Measurements from ENCODE around the gene PEF1. TPM values are rescaled to one million over a fixed set of nuclear protein-coding genes. Genes with fewer than 3 reads are reported as not detected.

Gene PEF1, protein sequence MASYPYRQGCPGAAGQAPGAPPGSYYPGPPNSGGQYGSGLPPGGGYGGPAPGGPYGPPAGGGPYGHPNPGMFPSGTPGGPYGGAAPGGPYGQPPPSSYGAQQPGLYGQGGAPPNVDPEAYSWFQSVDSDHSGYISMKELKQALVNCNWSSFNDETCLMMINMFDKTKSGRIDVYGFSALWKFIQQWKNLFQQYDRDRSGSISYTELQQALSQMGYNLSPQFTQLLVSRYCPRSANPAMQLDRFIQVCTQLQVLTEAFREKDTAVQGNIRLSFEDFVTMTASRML
- total RNA-seq = 88.4 and 98.3 TPM in 2 replicates

DNA sequence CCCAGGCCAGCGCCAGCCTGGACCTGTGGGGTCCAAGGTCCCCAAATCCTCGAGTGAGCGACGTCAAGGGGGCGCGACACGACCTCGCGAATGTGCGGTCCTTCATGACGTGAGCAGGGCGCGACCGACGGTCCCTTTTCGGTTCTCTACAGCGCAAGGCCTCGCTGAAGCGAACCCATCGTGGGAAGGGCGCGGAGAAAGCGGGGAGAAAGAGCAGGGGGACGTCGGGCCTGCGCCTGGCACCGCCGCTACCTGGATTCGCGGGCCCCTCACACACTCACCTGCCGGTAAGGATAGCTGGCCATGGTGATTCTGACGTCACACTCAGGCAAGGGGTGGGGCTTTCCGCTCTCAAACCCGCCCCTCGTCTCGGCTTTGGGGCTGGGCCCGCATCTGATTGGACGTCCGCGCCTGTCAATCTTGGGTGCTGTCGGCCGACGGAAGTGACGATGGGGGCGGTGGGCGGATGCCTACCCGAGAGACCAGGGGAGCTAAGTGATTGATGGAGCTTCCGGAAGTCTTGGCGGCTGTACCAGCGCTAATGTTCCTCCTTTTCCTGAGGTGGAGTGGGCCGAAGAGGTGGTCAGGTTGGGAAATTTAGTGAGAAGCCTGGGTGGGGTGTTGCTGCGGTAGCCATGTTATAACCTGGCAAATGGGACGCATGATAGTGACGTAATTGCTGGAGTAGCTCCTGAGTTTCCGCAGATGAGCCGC lies at the start of gene PEF1:
TSS of gene PEF1 (minus strand) at position 317 of the 714 bp plus-strand sequence. CDS start at position 305, 12 bp downstream.

DNA sequence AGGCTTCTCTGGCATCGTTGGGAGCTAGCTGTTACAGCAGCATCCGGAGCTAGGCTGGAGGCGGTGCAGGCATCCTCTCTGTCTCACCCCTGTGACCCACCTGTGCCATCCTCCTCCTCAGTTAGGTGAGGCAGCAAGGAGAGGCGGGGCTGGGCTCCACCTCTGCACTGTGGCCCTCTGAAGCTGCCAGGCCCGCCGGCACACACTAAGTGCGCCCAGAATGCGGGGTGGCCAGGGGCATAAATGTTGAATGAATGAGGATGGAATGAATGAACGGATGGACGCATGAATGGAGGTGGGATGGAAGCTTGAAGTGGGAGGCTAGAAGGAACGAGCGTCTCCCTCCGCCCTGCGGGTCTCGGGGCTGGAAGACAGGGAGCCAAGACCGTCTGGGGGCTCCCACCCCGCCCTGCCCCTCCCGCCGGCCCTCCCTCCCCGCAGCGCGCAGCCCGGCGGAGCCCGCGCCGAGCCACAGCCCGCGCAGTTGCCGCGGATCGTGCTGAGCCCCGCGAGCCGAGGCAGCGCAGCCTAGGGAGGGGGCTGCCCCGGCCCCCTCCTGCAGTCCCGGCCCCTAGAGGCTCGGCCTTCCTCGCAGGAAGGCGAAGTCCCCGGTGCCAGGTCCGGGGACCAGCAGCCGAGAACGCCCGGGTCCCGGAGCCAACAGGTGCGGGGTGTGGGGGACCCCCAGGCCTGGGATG lies 27.3 kb downstream of the PEF1 start, which contains the start of gene HCRTR1:
TSS of gene HCRTR1 (plus strand) at position 472 of the 698 bp plus-strand sequence. CDS start 1,504 bp downstream, outside the sequence.

Other genes starting within 250 kb of the PEF1 start
- 49.3 and 54.5 TPM in 2 replicates for gene SERINC2, start 231.7 kb downstream of the PEF1 start, total RNA-seq
- gene TINAGL1, start 68.4 kb downstream of the PEF1 start, total RNA-seq = 22.9 and 24.2 TPM in 2 replicates
- gene HCRTR1, start 27.2 kb downstream of the PEF1 start, total RNA-seq = not detected in 2 replicates
- 11.0 and 20.9 TPM in 2 replicates for gene COL16A1, start 59.1 kb upstream of the PEF1 start, total RNA-seq
- gene ADGRB2, start 119.5 kb upstream of the PEF1 start, total RNA-seq = 2.5 and 5.2 TPM in 2 replicates
- gene SPOCD1, start 171.1 kb upstream of the PEF1 start, total RNA-seq = 39.0 and 47.0 TPM in 2 replicates

Measured in myometrial cell (primary cell).